Upper lobe of left lung (tissue), 6 donors: ENCODE results near the gene NCLN. TPM values are rescaled to one million over a fixed set of nuclear protein-coding genes. Genes with fewer than 3 reads are reported as not detected.
"Not testable (repeated sequence)": the region's sequence is repeated elsewhere in the genome, so short reads cannot be mapped to it uniquely, and the experiment has no call there.

ENCODE experiments used
- ATAC-seq, 2 donors: fragments of 200-7000 bp; cut with Tn5 transposase; one replicate each; pipeline ENCODE4 v1.9.1; 2022; ENCODE audit warnings: mild to moderate bottlenecking in 2 of 2, moderate library complexity in 2 of 2; ENCODE audit not compliant: low FRiP score in 2 of 2
- DNase-seq, 2 donors: peaks; one replicate each; pipeline ENCODE4 v3.0.0-alpha.2; 2019 to 2020
- H3K27ac ChIP-seq, 4 donors: fragments of 200-600 bp; sonication (generic); one replicate each; pipeline ENCODE4 v1.5.1; 2016 to 2019
- H3K27me3 ChIP-seq, 4 donors: fragments of 200-600 bp; sonication (generic); one replicate each; pipeline ENCODE4 v1.5.1; 2017 to 2019
- H3K36me3 ChIP-seq, 4 donors: fragments of 200-600 bp; sonication (generic); one replicate each; pipeline ENCODE4 v1.5.1; 2016 to 2019
- H3K4me1 ChIP-seq, 4 donors: fragments of 200-600 bp; sonication (generic); one replicate each; pipeline ENCODE4 v1.5.1; 2018 to 2019
- H3K4me3 ChIP-seq, 4 donors: fragments of 200-600 bp; sonication (generic); one replicate each; pipeline ENCODE4 v1.5.1; 2017 to 2019; ENCODE audit warnings: mild to moderate bottlenecking in 2 of 4, moderate library complexity in 1 of 4
- H3K9me3 ChIP-seq, 4 donors: fragments of 200-600 bp; sonication (generic); one replicate each; pipeline ENCODE4 v1.5.1; 2018 to 2019
- EP300 ChIP-seq, 4 donors: sonication (generic); formaldehyde crosslinking; IDR thresholded peaks; one replicate each; pipeline ENCODE4 v1.5.1; 2017; ENCODE audit warnings: antibody characterized with exemption in 4 of 4, control low read depth in 2 of 4
- POLR2A ChIP-seq, 4 donors: fragments of 450-650 bp; IDR thresholded peaks; one replicate each; pipeline ENCODE4 v1.5.1; 2016 to 2017; ENCODE audit warnings: antibody characterized with exemption in 4 of 4, mild to moderate bottlenecking in 2 of 4
- POLR2AphosphoS5 ChIP-seq, 2 donors: sonication (generic); formaldehyde crosslinking; IDR thresholded peaks; one replicate each; pipeline ENCODE4 v1.5.1; 2017; ENCODE audit warnings: antibody characterized with exemption in 2 of 2
- WGBS, 2 donors: methylation state at CpG; one replicate each; pipeline ENCODE4 v1.1.5; 2017 to 2018; 5-methylcytosine and 5-hydroxymethylcytosine counted together
- total RNA-seq, 6 donors: library from RNA; depleted of rRNA in 4 of 6; stranded (reverse); fragments of >200 nt in 4 of 6; gene quantifications; one replicate each; pipeline versions ENCODE4 v1.1.0 to v1.2.1, GENCODE V29; 2016 to 2021
- TF ChIP-seq, protein P1 (sequence below), 6 experiments: fragments of 450-650 bp in 4 of 6; fragments of 200-600 bp in 2 of 6; sonication (generic) in 2 of 6; IDR thresholded peaks; one replicate each; pipeline ENCODE4 v1.5.1; 2016 to 2019; ENCODE audit warnings: antibody characterized with exemption in 6 of 6
- donor health status: DM: no; HTN: no; CAD: no; lungs with moderate emphysema.
- donor health status: DM: no; HTN: yes; CAD: no; lungs with severe emphysema.

The NCLN gene
- total RNA-seq, 6 donors from 2014 or later: 35.6 to 87.0 (median 72.5) TPM

DNA sequence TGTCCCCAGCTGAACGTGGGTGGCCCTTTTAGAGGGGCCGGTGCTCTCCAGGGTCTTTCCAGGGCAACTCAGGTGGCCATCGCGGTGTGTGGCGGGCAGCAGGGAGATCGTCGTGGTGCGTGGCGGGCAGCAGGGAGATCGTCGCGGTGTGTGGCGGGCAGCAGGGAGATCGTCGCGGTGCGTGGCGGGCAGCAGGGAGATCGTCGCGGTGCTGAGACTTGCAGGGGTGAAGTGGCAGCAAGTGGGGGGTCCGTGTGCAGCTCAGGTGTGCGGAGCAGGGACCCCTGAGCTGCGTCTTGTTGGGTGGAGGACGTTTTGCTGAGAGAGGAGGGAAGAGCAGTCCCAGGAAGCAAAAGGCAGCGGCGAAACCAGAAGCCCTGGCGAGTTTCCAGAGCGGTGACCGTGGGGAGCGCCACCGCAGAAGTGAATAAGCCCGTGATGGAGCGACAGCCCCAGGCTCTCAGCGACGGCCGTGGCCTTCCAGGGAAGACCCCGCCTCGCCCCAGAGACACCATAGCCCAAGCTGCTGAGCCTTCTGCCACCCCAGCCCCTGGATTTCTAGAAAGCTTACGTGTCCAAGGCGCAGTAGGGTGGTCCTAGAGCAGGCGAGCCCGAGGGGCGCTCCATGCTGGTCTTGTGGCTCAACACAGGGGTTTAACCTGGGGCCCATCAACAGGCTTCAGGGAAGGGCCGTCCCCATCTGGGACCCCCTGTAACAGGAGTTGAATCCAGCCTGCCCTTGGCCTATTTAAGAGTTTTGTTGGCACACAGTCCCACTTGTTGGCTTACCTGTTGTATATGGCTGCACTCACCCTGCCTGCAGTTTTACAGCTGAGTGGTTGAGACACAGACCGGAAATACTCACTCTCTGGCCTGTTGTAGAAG is 5.4 kb downstream of the NCLN start:
- ATAC-seq (no peak), DNase-seq (peak in 1 of 2 donors; percentile 68)
- no peak for TF ChIP-seq POLR2A (IDR thresholded peaks at IDR 0.05)
- TF ChIP-seq, protein P1, sequence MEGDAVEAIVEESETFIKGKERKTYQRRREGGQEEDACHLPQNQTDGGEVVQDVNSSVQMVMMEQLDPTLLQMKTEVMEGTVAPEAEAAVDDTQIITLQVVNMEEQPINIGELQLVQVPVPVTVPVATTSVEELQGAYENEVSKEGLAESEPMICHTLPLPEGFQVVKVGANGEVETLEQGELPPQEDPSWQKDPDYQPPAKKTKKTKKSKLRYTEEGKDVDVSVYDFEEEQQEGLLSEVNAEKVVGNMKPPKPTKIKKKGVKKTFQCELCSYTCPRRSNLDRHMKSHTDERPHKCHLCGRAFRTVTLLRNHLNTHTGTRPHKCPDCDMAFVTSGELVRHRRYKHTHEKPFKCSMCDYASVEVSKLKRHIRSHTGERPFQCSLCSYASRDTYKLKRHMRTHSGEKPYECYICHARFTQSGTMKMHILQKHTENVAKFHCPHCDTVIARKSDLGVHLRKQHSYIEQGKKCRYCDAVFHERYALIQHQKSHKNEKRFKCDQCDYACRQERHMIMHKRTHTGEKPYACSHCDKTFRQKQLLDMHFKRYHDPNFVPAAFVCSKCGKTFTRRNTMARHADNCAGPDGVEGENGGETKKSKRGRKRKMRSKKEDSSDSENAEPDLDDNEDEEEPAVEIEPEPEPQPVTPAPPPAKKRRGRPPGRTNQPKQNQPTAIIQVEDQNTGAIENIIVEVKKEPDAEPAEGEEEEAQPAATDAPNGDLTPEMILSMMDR (IDR thresholded peaks at IDR 0.05): no peak
- no peak for TF ChIP-seq EP300 (IDR thresholded peaks at IDR 0.05)
- no peak for TF ChIP-seq POLR2AphosphoS5 (IDR thresholded peaks at IDR 0.05)
- H3K36me3 ChIP-seq: peaks cover 0 to 36% (median 17%) of the 10 kb centered on the region in 4 donors
- WGBS, 2 donors: 91 to 93% methylated on average over 44 to 46 of the region's 46 CpGs
- H3K27me3 ChIP-seq: no peaks in the 10 kb centered on the region
- H3K9me3 ChIP-seq: no peaks in the 10 kb centered on the region
- H3K27ac ChIP-seq: no peak overlapping the region
- peaks cover 20 to 36% (median 31%) of the 10 kb centered on the region in 4 donors for H3K4me1 ChIP-seq
- no peak overlapping the region for H3K4me3 ChIP-seq

DNA sequence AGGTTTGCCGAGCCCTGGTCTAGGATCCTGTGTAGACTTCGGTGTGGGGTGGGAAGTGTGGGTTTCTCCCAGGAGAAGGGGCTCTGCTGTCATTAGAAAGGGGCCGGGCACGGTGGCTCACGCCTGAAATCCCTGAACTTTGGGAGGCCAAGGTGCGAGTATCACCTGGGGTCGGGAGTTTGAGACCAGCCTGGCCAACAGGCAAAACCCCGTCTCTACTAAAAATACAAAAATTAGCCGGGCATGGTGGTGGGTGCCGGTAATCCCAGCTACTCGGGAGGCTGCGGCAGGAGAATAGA is 6.0 kb downstream of the NCLN start:
- H3K9me3 ChIP-seq, DNase-seq, ATAC-seq, H3K27ac ChIP-seq, H3K4me3 ChIP-seq, H3K27me3 ChIP-seq: not testable (repeated sequence)
- WGBS, 2 donors: 94 to 96% methylated on average over 9 to 12 of the region's 12 CpGs
- Histone ChIP-seq H3K36me3 (peaks cover 0 to 41% (median 23%) of the 10 kb centered on the region in 4 donors), H3K4me1 (peaks cover 16 to 30% (median 27%) of the 10 kb centered on the region in 4 donors)

DNA sequence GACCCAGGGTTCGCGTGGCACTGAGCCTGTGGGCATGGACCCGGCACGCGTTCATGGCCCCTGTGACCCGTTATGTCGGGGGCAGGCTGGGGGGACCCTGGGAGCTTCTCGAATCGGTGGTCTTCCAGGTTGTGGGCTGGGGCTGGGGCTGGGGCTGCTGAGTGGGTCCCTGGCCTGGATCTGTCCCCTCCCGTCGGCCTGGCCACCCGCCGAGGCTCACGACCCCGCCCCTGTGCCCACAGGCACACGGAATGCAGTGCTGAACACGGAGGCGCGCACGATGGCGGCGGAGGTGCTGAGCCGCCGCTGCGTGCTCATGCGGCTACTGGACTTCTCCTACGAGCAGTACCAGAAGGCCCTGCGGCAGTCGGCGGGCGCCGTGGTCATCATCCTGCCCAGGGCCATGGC is 6.5 kb downstream of the NCLN start:
- peak in 1 of 2 donors; percentile 82 for DNase-seq
- Histone ChIP-seq H3K4me3 (no peak overlapping the region), H3K36me3 (peaks cover 0 to 46% (median 26%) of the 10 kb centered on the region in 4 donors), H3K27ac (no peak overlapping the region), H3K9me3 (no peaks in the 10 kb centered on the region), H3K4me1 (peaks cover 12 to 25% (median 22%) of the 10 kb centered on the region in 4 donors), H3K27me3 (no peaks in the 10 kb centered on the region)
- 95 to 98% methylated on average over 9 to 26 of the region's 32 CpGs for WGBS, 2 donors
- no peak for ATAC-seq
- no peak for TF ChIP-seq POLR2AphosphoS5 (IDR thresholded peaks at IDR 0.05)
- no peak for TF ChIP-seq POLR2A (IDR thresholded peaks at IDR 0.05)
- TF ChIP-seq, protein P1 (IDR thresholded peaks at IDR 0.05): no peak
- no peak for TF ChIP-seq EP300 (IDR thresholded peaks at IDR 0.05)

DNA sequence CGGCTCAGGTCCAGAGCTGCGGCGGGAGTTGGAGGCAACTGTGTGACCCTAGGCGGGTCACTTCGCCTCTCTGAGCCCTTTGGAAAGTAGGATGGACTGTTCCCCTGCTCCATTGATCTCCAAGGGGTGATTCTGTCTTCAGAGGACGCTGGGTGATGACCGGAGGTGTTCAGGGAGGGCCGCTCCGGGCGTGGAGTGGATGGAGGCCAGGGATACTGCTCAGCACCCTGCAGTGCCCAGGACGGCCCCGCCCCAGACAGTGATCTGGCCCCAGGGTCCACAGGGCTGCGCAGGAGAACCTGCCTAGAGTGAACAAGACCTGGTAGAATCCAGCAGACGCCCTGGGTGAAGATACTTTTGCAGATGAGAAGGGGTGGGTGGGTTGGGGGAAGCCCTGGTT is 7.0 kb downstream of the NCLN start:
- 94 to 97% methylated on average over 6 to 7 of the region's 14 CpGs for WGBS, 2 donors
- H3K36me3 ChIP-seq: peaks cover 0 to 51% (median 26%) of the 10 kb centered on the region in 4 donors
- TF ChIP-seq EP300 (IDR thresholded peaks at IDR 0.05) (no peak), POLR2A (IDR thresholded peaks at IDR 0.05) (no peak), POLR2AphosphoS5 (IDR thresholded peaks at IDR 0.05) (no peak)
- TF ChIP-seq, protein P1 (IDR thresholded peaks at IDR 0.05): no peak
- ATAC-seq: no peak
- H3K9me3 ChIP-seq: no peaks in the 10 kb centered on the region
- H3K27ac ChIP-seq: no peak overlapping the region
- DNase-seq: no peak
- H3K4me3 ChIP-seq: no peak overlapping the region
- H3K27me3 ChIP-seq: no peaks in the 10 kb centered on the region
- peaks cover 7 to 21% (median 17%) of the 10 kb centered on the region in 4 donors for H3K4me1 ChIP-seq

DNA sequence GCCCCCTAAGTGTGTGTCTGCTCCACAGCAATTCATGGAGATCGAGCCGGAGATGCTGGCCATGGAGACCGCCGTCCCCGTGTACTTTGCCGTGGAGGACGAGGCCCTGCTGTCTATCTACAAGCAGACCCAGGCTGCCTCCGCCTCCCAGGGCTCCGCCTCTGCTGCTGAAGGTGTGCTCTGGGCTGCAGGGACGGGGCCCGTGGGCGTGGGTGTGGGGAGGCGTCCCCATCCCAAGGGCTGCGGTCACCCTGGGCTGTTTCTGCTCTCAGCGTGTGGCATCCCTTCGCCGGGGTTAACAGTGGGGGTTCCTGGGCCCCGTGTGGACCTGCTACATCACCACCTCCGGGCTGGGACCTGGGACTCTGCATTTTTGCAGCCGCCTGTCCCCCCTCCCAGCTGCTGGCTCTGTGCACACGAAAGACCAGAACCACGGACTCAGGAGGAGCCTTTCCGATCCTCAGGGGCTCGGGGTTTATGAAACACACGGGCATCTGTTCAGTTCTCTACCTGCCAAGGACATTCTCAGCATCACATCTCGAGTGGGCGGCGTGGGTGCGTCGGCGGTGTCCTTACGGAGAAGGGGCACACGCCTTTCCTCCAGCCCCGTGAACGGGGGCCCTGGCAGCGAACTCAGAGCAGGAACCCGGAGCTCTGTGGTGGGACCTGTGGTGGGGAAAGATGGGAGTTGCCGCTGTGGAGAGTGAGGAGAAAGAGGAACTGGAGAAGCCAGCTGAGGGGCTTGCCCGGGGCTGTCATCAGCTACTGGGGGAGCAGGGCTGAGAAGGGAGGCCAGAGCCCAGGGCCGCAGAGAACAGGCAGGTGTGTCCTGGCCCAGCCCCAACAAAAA is 7.8 kb downstream of the NCLN start:
- Histone ChIP-seq H3K36me3 (peaks cover 0 to 57% (median 27%) of the 10 kb centered on the region in 4 donors), H3K27ac (no peak overlapping the region), H3K4me1 (peaks cover 0 to 13% (median 10%) of the 10 kb centered on the region in 4 donors), H3K4me3 (no peak overlapping the region), H3K27me3 (no peaks in the 10 kb centered on the region), H3K9me3 (no peaks in the 10 kb centered on the region)
- 70 to 80% methylated on average over 14 to 31 of the region's 40 CpGs for WGBS, 2 donors
- no peak for TF ChIP-seq POLR2AphosphoS5 (IDR thresholded peaks at IDR 0.05)
- TF ChIP-seq, protein P1 (IDR thresholded peaks at IDR 0.05): no peak
- no peak for TF ChIP-seq POLR2A (IDR thresholded peaks at IDR 0.05)
- TF ChIP-seq EP300 (IDR thresholded peaks at IDR 0.05): no peak
- DNase-seq: peak in 1 of 2 donors; percentile 76
- ATAC-seq: no peak
